Measurements from ENCODE around the gene WWC1.

DNA sequence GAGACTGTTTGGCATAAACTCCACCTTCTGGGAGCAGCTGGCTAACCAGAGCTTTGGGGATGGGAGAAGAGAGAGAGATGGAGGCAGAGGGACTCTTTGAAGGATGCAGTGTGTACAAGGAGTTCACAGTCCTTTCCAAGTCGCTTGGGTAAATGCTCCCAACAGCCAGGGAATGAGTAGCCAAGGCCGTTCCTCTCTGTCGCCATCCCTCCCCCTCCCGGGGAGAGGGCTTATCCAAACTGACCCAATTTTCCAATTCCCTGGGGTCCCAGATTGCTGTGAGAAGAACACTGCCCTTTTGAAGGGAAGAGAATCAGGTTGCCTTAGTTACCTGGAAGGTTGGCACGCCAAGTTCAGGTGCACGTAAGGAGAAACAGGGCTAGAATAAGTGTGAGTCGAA, 7.9 kb downstream of the WWC1 start:
- no peak for TF ChIP-seq MAX (IDR thresholded peaks at IDR 0.05; ENCODE audit: low read depth, low read length)
- TF ChIP-seq CTCF (IDR thresholded peaks at IDR 0.05; ENCODE audit: low read depth, low read length): no peak
- TF ChIP-seq POLR2A (IDR thresholded peaks at IDR 0.05; ENCODE audit: extremely low read depth, insufficient read length): no peak
- TF ChIP-seq MYC (IDR thresholded peaks at IDR 0.05; ENCODE audit: low read depth, low read length): no peak
